ENCODE results near the gene FAM221B. TPM values are rescaled to one million over a fixed set of nuclear protein-coding genes. Genes with fewer than 3 reads are reported as not detected.

FAM221B gene
- total RNA-seq, 1 donor from 2014 or later, result not detected

GRCh38 chr9:35867538-35867937 is 39.0 kb upstream of the FAM221B start:
- no peak overlapping the region for H3K4me3 ChIP-seq (ENCODE audit: low read depth, low read length)
- TF ChIP-seq CTCF (conservative IDR thresholded peaks at IDR 0.05; ENCODE audit: low read depth, low read length), result no peak
- DNase-seq (ENCODE audit: low read depth), result no peak

- no peak for TF ChIP-seq CTCF (conservative IDR thresholded peaks at IDR 0.05; ENCODE audit: low read depth, low read length)
- no peak overlapping the region for H3K4me3 ChIP-seq (ENCODE audit: low read depth, low read length)
- no peak for DNase-seq (ENCODE audit: low read depth)
Measured at GRCh38 chr9:35864695-35865255, 36.2 kb upstream of the FAM221B start.

- TF ChIP-seq CTCF (conservative IDR thresholded peaks at IDR 0.05; ENCODE audit: low read depth, low read length), result no peak
- no peak for DNase-seq (ENCODE audit: low read depth)
- no peak overlapping the region for H3K4me3 ChIP-seq (ENCODE audit: low read depth, low read length)
Measured at GRCh38 chr9:35863583-35863982, 35.1 kb upstream of the FAM221B start.

GRCh38 chr9:35862328-35862727 is 33.8 kb upstream of the FAM221B start:
- no peak overlapping the region for H3K4me3 ChIP-seq (ENCODE audit: low read depth, low read length)
- no peak for DNase-seq (ENCODE audit: low read depth)
- no peak for TF ChIP-seq CTCF (conservative IDR thresholded peaks at IDR 0.05; ENCODE audit: low read depth, low read length)

- no peak for TF ChIP-seq CTCF (conservative IDR thresholded peaks at IDR 0.05; ENCODE audit: low read depth, low read length)
- no peak overlapping the region for H3K4me3 ChIP-seq (ENCODE audit: low read depth, low read length)
- no peak for DNase-seq (ENCODE audit: low read depth)
Measured at GRCh38 chr9:35861161-35861897, 32.8 kb upstream of the FAM221B start.

DNA sequence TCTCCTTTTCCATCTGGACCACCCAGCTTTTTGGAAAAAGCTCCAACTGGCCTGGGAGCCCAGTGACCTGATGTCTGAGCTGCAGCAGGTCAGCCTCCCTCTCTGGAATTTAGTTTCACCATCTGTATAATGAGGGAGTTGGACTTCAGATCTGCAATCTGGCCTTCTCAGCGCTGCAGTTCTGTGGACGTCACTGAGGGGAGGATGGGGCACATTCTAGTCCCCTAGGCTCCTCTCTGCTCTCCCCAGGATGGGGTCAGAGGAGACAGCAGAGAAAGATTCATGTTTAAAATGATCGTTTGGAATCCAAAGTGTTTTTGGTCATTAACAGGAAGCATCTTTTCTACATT is 31.4 kb upstream of the FAM221B start:
- no peak for DNase-seq (ENCODE audit: low read depth)
- no peak for TF ChIP-seq CTCF (conservative IDR thresholded peaks at IDR 0.05; ENCODE audit: low read depth, low read length)
- no peak overlapping the region for H3K4me3 ChIP-seq (ENCODE audit: low read depth, low read length)
